Naive B cell (primary cell): ENCODE results near the gene GRM5. TPM values are rescaled to one million over a fixed set of nuclear protein-coding genes. Genes with fewer than 3 reads are reported as not detected.

ENCODE experiments used
- ATAC-seq, 2 donors: fragments of 150-1000 bp; cut with Tn5 transposase; 2 replicates each; pipeline ENCODE4 v1.10.0; 2021; ENCODE audit warnings: low read depth in 2 of 2, mild to moderate bottlenecking in 2 of 2, moderate library complexity in 2 of 2
- DNase-seq: peaks from one replicate; pipeline ENCODE4 v3.0.0; 2022
- H3K27ac Mint-ChIP-seq, 6 donors: one replicate each; pipeline ENCODE4 v1.8.0; 2020 to 2022; ENCODE audit warnings: mild to moderate bottlenecking in 6 of 6, mixed read lengths in 6 of 6, moderate library complexity in 5 of 6, inconsistent platforms in 2 of 6
- H3K27me3 Mint-ChIP-seq, 3 donors: one replicate each; pipeline ENCODE4 v1.8.0; 2021 to 2022; ENCODE audit warnings: mixed read lengths in 3 of 3, mild to moderate bottlenecking in 1 of 3
- H3K36me3 Mint-ChIP-seq, 2 donors: one replicate each; pipeline ENCODE4 v1.8.0; 2020 to 2022; ENCODE audit warnings: mixed read lengths in 2 of 2, inconsistent platforms in 1 of 2, mild to moderate bottlenecking in 1 of 2
- H3K4me1 Mint-ChIP-seq, 3 donors: one replicate each; pipeline ENCODE4 v1.8.0; 2020 to 2022; ENCODE audit warnings: mixed read lengths in 3 of 3, inconsistent platforms in 1 of 3, mild to moderate bottlenecking in 1 of 3, moderate library complexity in 1 of 3
- H3K4me3 Mint-ChIP-seq, 8 donors: one replicate each; pipeline ENCODE4 v1.8.0; 2020 to 2022; ENCODE audit warnings: mild to moderate bottlenecking in 8 of 8, mixed read lengths in 8 of 8, moderate library complexity in 8 of 8, inconsistent platforms in 2 of 8
- H3K9me3 Mint-ChIP-seq, 7 donors: one replicate each; pipeline ENCODE4 v1.8.0; 2020 to 2022; ENCODE audit warnings: mixed read lengths in 7 of 7, mild to moderate bottlenecking in 5 of 7, inconsistent platforms in 2 of 7, moderate library complexity in 1 of 7
- polyA plus RNA-seq, 6 donors: library from polyadenylated mRNA; unstranded; fragments of 300-500 nt; fragmentation: Illumina TruSeq; gene quantifications; one replicate each; pipeline ENCODE4 v1.2.3, GENCODE V29; 2021; ENCODE audit warnings: low read depth in 6 of 6

The GRM5 gene
- polyA plus RNA-seq, 6 donors from 2014 or later: not detected

DNA sequence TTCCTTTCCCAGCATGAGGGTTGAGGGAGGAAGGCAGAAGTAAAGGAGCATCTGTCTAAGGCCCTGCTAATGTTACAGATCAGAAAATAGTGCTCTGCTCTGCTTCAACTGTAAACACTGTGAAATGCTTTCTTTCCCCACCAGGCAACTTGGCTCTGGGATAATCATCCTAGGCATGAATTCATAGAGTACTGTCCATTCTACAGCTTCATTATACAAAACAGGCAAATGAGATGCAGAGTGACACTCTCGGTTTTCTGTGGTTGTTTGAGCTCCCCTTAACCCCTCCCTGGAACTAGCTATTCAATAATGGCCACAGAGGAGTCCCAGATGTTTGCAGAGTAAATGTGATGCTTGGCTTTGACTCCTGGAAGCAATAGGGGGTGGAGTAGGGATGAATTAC is 544.0 kb downstream of the GRM5 start:
- H3K36me3 Mint-ChIP-seq: no peaks in the 10 kb centered on the region
- H3K4me3 Mint-ChIP-seq: no peak overlapping the region
- no peak for DNase-seq
- H3K27me3 Mint-ChIP-seq: peaks cover 0 to 4% (median 0%) of the 10 kb centered on the region in 3 donors
- no peak overlapping the region for H3K27ac Mint-ChIP-seq
- H3K4me1 Mint-ChIP-seq: no peaks in the 10 kb centered on the region
- ATAC-seq: no peak
- H3K9me3 Mint-ChIP-seq: peaks cover 0 to 3% (median 0%) of the 10 kb centered on the region in 7 donors

DNA sequence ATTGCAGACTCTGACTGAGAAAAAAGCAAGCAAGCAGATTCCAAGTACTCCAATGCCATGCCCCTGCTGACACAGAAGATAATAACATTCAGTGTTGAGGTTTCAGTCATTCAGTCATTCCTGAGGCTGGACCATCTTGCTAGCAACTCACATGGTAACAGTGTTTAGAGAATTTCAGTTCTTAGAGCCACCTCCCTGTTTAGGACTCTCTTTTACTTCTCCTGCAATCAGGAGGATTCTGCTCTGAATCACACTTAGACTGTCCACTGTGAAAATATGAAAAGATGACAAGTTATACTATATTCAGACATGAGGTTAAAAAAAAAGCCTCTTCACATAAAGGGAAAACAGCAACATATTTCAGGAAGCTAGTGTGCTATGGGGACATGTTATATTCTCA is 544.4 kb downstream of the GRM5 start:
- H3K36me3 Mint-ChIP-seq: no peaks in the 10 kb centered on the region
- H3K27me3 Mint-ChIP-seq: peaks cover 0 to 4% (median 0%) of the 10 kb centered on the region in 3 donors
- ATAC-seq: no peak
- no peak overlapping the region for H3K4me3 Mint-ChIP-seq
- peaks cover 0 to 3% (median 0%) of the 10 kb centered on the region in 7 donors for H3K9me3 Mint-ChIP-seq
- H3K4me1 Mint-ChIP-seq: no peaks in the 10 kb centered on the region
- no peak for DNase-seq
- no peak overlapping the region for H3K27ac Mint-ChIP-seq

DNA sequence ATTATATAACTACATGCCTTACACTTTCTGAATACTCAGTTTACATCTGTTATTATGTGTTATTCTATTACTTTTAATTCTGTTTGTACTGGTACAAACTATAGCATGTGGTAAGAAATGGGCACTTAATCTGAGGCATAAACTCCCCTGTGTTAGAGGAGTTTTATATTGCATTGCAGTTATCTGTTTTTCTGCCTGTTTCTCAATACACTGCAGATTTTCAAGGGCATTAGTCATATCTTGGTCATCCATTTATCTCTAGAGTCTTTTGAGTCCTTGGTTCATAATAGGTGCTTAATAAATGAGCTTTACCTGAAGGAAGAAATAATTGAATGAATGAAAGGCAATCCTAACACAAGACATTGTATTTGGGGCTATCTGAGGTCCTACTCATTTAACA is 545.4 kb downstream of the GRM5 start:
- Mint-ChIP-seq H3K9me3 (peaks cover 0 to 3% (median 0%) of the 10 kb centered on the region in 7 donors), H3K27ac (no peak overlapping the region), H3K36me3 (no peaks in the 10 kb centered on the region), H3K4me3 (no peak overlapping the region), H3K27me3 (peaks cover 0 to 13% (median 0%) of the 10 kb centered on the region in 3 donors), H3K4me1 (no peaks in the 10 kb centered on the region)
- DNase-seq (no peak), ATAC-seq (no peak)

DNA sequence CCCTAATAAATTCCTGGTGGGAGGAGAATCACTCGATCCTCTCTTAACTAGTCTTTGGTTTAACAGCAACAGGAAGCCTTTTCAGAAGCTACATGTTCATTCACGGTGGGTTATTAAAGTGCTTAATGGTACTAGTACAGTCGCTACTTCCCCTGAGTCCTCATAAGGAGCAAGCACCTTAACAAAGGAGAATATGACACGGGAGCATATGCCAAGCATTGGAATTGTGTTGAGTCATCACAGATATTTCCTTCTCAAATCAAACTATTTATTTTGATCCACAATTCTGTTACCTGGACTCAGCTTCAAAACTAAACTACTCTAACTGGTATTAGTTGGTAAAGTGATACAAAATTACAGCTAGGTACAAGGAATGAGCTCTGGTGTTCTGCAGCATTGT is 550.8 kb downstream of the GRM5 start:
- DNase-seq (no peak), ATAC-seq (no peak)
- Mint-ChIP-seq H3K4me1 (no peaks in the 10 kb centered on the region), H3K4me3 (no peak overlapping the region), H3K36me3 (no peaks in the 10 kb centered on the region), H3K9me3 (peaks cover 0 to 4% (median 0%) of the 10 kb centered on the region in 7 donors), H3K27me3 (peaks cover 17 to 35% (median 23%) of the 10 kb centered on the region in 3 donors), H3K27ac (no peak overlapping the region)

DNA sequence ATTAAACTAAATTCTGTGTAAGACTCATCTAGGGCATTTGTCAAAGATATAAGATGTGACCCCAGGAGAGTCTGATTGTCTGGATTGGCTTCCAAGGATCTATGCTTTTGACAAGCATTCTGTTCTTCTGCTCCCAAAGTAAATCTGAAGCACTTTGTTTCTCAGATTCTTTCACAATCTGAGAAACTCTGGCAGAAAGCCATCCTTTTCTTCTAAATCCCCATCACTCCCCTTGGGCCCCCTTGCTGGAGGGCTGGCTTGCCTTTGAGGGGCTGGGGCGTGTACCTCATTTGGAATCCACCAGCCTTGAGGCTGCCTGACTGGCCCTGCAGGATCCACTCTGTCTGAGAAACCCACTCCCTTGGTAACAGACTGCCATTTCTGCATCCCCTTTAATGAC is 554.8 kb downstream of the GRM5 start:
- Mint-ChIP-seq H3K27me3 (peaks cover 43 to 50% (median 47%) of the 10 kb centered on the region in 3 donors), H3K9me3 (peaks cover 0 to 4% (median 0%) of the 10 kb centered on the region in 7 donors), H3K4me1 (peaks cover 3 to 10% (median 5%) of the 10 kb centered on the region in 3 donors), H3K4me3 (no peak overlapping the region), H3K36me3 (no peaks in the 10 kb centered on the region), H3K27ac (peak overlapping the region in 1 of 6 donors; percentile 29)
- DNase-seq: no peak
- ATAC-seq: no peak

DNA sequence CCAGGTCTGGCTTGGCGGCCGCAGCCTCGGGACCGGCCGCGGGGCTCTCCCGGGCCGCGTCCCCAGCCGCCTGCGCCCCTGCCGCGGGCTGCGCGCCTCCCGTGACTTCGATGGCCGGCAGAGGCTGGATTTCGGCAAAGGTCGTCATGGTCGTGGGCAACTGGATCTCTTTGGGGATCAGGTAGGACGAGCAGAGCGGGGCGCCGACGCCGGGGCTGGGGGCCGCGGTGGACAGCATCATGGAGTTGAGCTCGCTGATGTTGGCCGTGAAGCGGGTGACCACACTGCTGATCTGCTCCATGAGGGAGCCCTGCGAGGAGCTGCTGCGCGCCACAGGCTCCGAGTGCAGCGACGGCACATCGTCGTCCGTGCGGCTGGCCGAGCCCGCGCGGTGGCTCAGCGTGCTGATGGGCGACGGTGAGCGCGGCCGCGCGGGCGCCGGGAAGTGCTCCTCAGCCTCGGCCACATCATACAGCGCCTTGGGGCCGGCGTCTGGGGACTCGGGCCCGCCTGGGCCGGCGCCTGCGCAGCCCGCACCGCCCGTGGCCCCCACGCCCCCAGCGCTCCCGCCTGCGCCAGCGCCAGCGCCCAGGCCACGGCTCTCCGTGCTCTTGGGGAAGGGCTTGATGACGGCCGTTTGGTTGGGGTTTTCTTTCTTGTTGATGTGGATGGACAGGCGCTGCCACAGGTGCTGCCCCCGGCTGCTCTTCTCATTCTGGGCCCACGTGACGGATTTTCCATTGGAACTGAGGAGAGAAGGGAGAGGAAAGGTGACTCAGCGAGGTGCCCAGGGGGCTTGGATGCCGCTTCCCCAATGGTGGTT is 556.8 kb downstream of the GRM5 start:
- H3K36me3 Mint-ChIP-seq: no peaks in the 10 kb centered on the region
- H3K9me3 Mint-ChIP-seq: peaks cover 0 to 3% (median 0%) of the 10 kb centered on the region in 7 donors
- peaks cover 48 to 56% (median 48%) of the 10 kb centered on the region in 3 donors for H3K27me3 Mint-ChIP-seq
- DNase-seq: no peak
- H3K4me1 Mint-ChIP-seq: peaks cover 3 to 10% (median 5%) of the 10 kb centered on the region in 3 donors
- H3K27ac Mint-ChIP-seq: no peak overlapping the region
- peak overlapping the region in 3 of 8 donors; percentile 9 to 35 (median 13) for H3K4me3 Mint-ChIP-seq
- ATAC-seq: no peak

DNA sequence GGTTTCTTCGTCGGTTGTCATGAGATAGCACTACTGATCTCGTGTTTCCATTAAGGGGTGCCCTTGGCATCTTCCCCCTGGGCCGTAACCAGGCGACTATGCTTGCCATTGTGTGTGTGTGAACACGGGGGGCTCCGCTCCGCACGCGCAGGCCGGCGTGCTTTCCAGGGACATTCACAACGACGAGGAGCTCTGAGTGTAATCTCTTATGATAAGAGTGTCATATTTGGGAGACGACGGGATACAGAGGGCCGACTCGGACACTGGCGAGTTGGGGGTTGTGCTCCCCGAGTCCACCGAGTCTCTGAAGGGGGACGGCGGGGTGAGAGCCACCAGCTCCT is 557.4 kb downstream of the GRM5 start:
- Mint-ChIP-seq H3K27me3 (peaks cover 48 to 56% (median 50%) of the 10 kb centered on the region in 3 donors), H3K27ac (no peak overlapping the region), H3K4me1 (peaks cover 3 to 10% (median 5%) of the 10 kb centered on the region in 3 donors), H3K9me3 (peaks cover 0 to 3% (median 0%) of the 10 kb centered on the region in 7 donors), H3K36me3 (no peaks in the 10 kb centered on the region), H3K4me3 (peak overlapping the region in 3 of 8 donors; percentile 12 to 83 (median 16))
- DNase-seq: no peak
- no peak for ATAC-seq

DNA sequence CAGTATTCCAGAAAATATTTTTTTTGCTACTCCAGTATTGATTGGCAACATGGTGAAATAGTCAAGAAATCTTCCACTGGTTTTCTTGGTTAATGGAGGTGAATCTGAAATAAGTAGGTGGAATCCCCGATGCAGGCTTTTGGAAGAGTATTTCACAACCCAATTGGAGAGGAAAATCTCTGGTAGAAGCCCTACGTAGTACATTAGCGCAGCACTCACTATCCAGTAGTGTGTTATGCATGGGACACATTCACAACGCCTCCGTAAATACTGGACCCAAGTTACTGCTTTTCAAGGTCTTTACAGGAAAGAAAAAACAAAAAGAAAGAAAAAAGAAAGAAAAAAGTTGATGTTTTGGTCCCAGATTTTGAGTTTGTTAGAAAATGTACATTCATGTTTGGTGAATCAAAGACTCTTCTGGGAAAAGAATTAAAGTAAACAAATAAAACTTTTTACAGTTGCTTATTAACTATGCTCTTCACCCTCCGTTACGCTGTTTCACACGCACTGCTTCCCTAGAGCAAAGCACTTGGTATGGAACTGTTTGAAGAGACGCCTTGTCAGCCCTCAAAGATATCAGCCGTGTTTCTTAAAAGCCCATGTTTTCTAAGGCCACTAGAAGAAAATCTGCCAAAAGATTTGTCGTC is 557.9 kb downstream of the GRM5 start:
- DNase-seq (no peak), ATAC-seq (no peak)
- H3K27ac Mint-ChIP-seq: no peak overlapping the region
- no peaks in the 10 kb centered on the region for H3K36me3 Mint-ChIP-seq
- H3K9me3 Mint-ChIP-seq: peaks cover 0 to 3% (median 0%) of the 10 kb centered on the region in 7 donors
- peak overlapping the region in 2 of 8 donors; percentile 12 to 83 for H3K4me3 Mint-ChIP-seq
- peaks cover 48 to 56% (median 55%) of the 10 kb centered on the region in 3 donors for H3K27me3 Mint-ChIP-seq
- H3K4me1 Mint-ChIP-seq: peaks cover 3 to 10% (median 5%) of the 10 kb centered on the region in 3 donors

DNA sequence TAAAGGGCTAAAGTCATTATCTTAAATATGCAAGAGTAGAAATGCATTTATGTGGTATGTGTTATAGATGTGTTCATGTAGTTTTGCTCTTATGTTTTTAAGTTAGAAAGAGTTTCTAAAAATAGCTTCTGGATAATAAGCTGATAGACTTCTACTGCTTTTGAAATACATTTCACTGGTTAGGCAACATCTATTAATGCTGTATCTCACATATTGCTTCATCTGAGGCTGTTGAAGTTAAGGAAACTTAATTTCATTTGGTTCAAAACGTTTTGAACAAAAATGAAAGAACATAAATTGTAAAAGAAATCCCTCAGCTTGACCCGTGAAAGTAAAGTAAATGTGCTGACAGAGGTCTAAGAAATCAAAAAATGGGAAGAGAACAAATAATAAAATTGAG is 564.2 kb downstream of the GRM5 start:
- no peak overlapping the region for H3K4me3 Mint-ChIP-seq
- no peaks in the 10 kb centered on the region for H3K4me1 Mint-ChIP-seq
- ATAC-seq: no peak
- H3K36me3 Mint-ChIP-seq: no peaks in the 10 kb centered on the region
- H3K9me3 Mint-ChIP-seq: no peaks in the 10 kb centered on the region
- DNase-seq: no peak
- peaks cover 14 to 18% (median 17%) of the 10 kb centered on the region in 3 donors for H3K27me3 Mint-ChIP-seq
- H3K27ac Mint-ChIP-seq: no peak overlapping the region

DNA sequence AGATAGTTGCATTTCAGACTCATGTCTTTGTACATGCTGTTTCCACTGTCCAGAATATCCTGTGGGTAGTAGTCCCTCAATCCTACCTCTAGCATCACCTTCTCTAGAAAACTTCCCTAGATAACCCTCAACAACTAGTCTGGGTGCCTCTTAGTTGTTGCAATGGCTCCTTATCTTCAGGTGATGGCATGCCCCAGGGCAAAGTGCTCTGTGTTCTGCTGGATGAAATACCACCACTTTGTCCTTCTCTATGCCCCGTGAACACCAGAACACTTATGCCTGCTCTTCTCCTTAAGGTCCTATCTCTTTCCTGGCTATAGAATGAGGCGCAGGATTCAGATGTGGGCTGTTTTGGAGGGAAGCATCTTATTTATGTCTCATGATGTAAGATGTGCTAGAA is 569.9 kb downstream of the GRM5 start:
- DNase-seq (no peak), ATAC-seq (no peak)
- H3K9me3 Mint-ChIP-seq: no peaks in the 10 kb centered on the region
- no peak overlapping the region for H3K4me3 Mint-ChIP-seq
- H3K27ac Mint-ChIP-seq: no peak overlapping the region
- H3K27me3 Mint-ChIP-seq: peaks cover 0 to 6% (median 3%) of the 10 kb centered on the region in 3 donors
- no peaks in the 10 kb centered on the region for H3K36me3 Mint-ChIP-seq
- no peaks in the 10 kb centered on the region for H3K4me1 Mint-ChIP-seq

DNA sequence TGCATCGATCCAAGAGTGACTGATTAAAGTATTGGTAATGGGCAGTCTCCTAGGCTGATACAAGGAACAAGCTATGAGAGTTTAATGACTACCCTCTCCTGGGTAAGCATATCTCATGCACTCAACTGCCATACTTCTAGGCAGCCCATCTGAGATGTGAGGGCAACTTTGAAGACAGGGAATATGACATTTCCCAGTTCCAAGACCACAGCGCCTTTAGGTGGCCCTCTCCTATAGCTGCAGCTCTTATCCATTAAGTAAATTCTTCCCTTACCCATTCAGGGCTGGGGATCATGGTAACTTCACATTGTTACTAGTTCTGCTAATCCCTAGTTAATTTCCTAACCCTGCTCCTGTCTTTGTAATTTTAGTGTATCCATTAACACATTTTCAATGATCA is 570.9 kb downstream of the GRM5 start:
- ATAC-seq (no peak), DNase-seq (no peak)
- H3K27ac Mint-ChIP-seq: no peak overlapping the region
- no peaks in the 10 kb centered on the region for H3K36me3 Mint-ChIP-seq
- H3K27me3 Mint-ChIP-seq: peaks cover 0 to 5% (median 0%) of the 10 kb centered on the region in 3 donors
- no peaks in the 10 kb centered on the region for H3K9me3 Mint-ChIP-seq
- no peak overlapping the region for H3K4me3 Mint-ChIP-seq
- H3K4me1 Mint-ChIP-seq: no peaks in the 10 kb centered on the region

DNA sequence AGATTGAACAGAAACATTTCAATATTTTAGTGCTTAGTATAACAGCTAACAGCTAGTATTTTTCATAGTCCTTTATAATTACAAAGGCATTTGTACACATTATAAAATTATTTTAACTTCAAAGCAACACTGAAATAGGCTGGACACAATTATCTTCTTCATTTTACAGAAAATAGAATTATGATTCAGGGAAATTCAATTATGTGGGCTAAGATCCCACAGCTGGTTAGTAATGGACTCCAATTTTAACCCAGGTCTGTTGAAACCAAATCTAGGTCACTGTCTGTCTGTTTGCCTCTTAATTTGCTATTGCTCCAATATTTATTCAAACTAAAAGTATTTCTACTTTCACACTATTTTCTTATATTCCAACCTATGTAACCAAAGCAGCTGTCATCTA is 574.1 kb downstream of the GRM5 start:
- DNase-seq: no peak
- H3K9me3 Mint-ChIP-seq: peaks cover 0 to 2% (median 0%) of the 10 kb centered on the region in 7 donors
- H3K4me3 Mint-ChIP-seq: no peak overlapping the region
- no peaks in the 10 kb centered on the region for H3K36me3 Mint-ChIP-seq
- ATAC-seq: no peak
- H3K27ac Mint-ChIP-seq: no peak overlapping the region
- no peaks in the 10 kb centered on the region for H3K4me1 Mint-ChIP-seq
- H3K27me3 Mint-ChIP-seq: peaks cover 0 to 8% (median 5%) of the 10 kb centered on the region in 3 donors

DNA sequence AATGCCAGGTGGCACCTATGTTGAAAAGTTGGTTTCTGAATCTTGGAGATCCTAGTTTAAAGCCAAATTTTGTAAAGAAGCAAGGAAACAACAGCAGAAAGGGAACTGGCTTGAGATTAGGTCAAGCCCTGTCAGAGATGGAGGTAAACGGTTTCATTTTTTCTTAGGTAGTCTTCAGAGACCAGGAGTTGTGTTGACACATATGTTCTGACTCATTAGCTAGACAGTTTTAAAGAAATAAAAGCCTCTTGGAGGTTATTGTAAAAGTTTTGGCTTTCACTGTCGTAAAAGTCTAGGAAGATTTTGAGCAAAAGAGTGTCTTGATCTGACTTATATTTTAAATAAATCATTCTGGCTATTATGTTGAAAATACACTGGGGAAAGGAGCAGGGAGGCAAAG is 576.8 kb downstream of the GRM5 start:
- Mint-ChIP-seq H3K27ac (no peak overlapping the region), H3K9me3 (peaks cover 0 to 2% (median 0%) of the 10 kb centered on the region in 7 donors), H3K27me3 (peaks cover 4 to 17% (median 6%) of the 10 kb centered on the region in 3 donors), H3K4me1 (no peaks in the 10 kb centered on the region), H3K36me3 (no peaks in the 10 kb centered on the region), H3K4me3 (no peak overlapping the region)
- no peak for ATAC-seq
- no peak for DNase-seq

DNA sequence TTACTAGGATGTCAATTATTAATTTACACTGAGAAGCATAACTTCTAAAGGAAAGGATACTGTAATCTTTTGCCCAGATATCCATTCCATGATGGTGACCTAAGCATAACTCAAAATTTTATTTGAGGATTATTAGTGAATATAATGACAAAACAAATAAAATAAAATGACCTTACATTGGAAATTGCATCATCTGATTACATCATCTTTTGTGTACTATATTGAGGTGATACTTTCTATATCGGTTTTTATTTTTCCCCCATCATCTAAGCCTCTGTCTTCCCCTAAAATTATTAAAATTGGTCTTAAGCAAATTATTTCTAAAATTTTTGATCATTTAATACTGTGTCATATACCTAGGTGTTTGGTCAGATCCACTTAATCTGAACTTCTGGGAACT is 578.1 kb downstream of the GRM5 start:
- Mint-ChIP-seq H3K27me3 (peaks cover 4 to 17% (median 6%) of the 10 kb centered on the region in 3 donors), H3K27ac (no peak overlapping the region), H3K4me3 (no peak overlapping the region), H3K4me1 (no peaks in the 10 kb centered on the region), H3K36me3 (no peaks in the 10 kb centered on the region), H3K9me3 (peaks cover 0 to 2% (median 0%) of the 10 kb centered on the region in 7 donors)
- ATAC-seq (no peak), DNase-seq (no peak)
